Cardiac fibroblast (primary cell): ENCODE data around the gene RUNX2.

ENCODE experiments used
- DNase-seq, 2 donors: peaks; one replicate each; pipeline versions ENCODE4 v3.0.0 to v3.0.0-alpha.2; 2010; ENCODE audit warnings: low read depth in 2 of 2
- H3K4me3 ChIP-seq, 2 donors: replicated peaks in 1 of 2; 1 replicate in 1 of 2; 2 replicates in 1 of 2; pipeline ENCODE4 v1.5.1; 2011; ENCODE audit warnings: low read depth in 2 of 2, low read length in 2 of 2, mild to moderate bottlenecking in 2 of 2, moderate library complexity in 1 of 2
- CTCF ChIP-seq: IDR thresholded peaks from one replicate; pipeline ENCODE4 v1.5.1; 2011; ENCODE audit warnings: low read depth, mild to moderate bottlenecking, low read length, inconsistent platforms

The RUNX2 gene

DNA sequence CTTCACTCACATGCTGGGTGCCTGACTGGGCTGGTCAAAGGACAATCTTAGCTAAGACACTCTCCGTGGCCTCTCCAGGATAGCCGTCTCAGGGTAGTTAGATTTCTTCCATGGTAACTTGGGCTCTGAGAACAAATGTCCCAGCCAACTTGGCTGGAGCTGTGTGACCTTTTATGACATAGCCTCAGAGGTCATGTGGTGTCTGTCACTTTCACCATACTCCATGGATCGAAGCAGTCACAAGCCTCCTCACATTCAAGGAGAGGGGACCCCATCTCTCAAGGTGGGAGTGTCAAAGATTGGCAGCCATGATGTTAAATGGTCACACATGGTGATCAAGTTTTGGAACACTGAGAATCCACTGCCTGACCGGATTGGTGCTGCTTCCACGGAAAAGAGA lies 240.5 kb downstream of the RUNX2 start:
- TF ChIP-seq CTCF: no peak
- H3K4me3 ChIP-seq: no peak overlapping the region
- no peak for DNase-seq

DNA sequence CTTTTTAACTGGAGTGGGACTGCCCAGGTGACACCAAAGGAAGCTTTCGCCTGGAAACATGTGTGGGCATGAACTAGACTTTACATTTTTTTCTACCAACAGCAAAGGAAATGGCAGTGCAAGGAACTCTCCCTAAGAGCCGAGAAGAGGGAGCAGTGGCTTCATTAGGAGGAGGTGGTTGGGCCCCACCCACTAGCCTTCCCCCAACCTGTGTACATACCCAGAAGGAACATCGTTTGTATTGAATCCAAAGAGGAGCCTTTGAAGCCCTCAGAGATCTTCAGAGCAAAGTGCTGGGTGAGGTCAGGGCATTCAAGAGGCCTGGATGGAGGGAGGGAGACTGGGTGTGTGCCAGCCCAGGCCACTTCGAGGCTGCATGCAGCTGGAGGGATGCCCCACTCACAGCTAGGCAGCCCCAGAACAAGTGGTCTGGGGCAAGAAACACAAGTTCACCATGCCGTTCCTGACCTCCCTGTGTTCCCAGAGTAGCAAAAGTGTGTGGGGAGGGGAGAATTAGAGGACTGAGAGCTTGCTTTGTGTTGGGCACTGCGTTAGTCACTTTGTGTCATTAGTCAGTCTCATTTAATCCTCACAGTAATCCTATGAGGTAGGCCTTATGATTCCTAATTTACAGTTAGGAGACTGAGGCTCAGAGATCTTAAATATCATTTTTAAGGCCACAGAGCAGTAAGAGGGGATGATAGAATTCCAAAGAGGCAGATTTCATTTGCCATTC lies 241.2 kb downstream of the RUNX2 start:
- TF ChIP-seq CTCF: no peak
- no peak for DNase-seq
- no peak overlapping the region for H3K4me3 ChIP-seq

GRCh38 chr6:45571159-45571558 lies 243.0 kb downstream of the RUNX2 start:
- DNase-seq: no peak
- no peak for TF ChIP-seq CTCF
- no peak overlapping the region for H3K4me3 ChIP-seq

DNA sequence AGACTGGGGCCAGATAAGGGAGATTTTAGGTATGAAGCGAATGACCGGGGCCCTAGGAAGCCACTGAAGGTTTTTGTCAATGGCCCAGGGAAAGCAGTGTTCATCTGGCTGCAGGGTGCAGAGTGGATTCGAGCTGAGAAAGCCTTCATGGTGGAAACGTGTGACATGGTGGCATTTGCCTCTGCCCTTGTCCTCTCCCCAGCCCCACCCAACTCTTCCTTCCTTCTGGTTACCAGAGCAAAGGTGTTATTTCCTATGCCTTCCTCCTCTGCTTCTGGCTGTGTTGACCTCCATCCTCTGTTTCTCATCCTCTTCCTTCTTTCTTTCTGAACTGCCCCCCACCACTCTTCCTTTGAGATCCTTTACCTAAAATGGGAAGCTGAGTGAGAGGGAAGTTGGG lies 244.7 kb downstream of the RUNX2 start:
- no peak overlapping the region for H3K4me3 ChIP-seq
- DNase-seq: no peak
- no peak for TF ChIP-seq CTCF

- no peak for DNase-seq
- no peak overlapping the region for H3K4me3 ChIP-seq
- TF ChIP-seq CTCF: no peak
These were observed 245.9 kb downstream of the RUNX2 start for GRCh38 chr6:45574014-45574461.

- H3K4me3 ChIP-seq: no peak overlapping the region
- no peak for TF ChIP-seq CTCF
- peak in 1 of 2 donors; percentile 11 for DNase-seq
These were observed 246.8 kb downstream of the RUNX2 start for GRCh38 chr6:45574885-45575284.
